ENCODE results near the gene JAZF1.

JAZF1 gene

GRCh38 chr7:27969346-27969745 is 211.2 kb downstream of the JAZF1 start:
- Histone ChIP-seq H3K27ac (no peak overlapping the region), H3K36me3 (replicated peaks) (no peaks in the 10 kb centered on the region), H3K27me3 (replicated peaks) (no peaks in the 10 kb centered on the region), H3K4me3 (ENCODE audit: low read depth, low read length) (no peak overlapping the region)
- TF ChIP-seq, protein P1, sequence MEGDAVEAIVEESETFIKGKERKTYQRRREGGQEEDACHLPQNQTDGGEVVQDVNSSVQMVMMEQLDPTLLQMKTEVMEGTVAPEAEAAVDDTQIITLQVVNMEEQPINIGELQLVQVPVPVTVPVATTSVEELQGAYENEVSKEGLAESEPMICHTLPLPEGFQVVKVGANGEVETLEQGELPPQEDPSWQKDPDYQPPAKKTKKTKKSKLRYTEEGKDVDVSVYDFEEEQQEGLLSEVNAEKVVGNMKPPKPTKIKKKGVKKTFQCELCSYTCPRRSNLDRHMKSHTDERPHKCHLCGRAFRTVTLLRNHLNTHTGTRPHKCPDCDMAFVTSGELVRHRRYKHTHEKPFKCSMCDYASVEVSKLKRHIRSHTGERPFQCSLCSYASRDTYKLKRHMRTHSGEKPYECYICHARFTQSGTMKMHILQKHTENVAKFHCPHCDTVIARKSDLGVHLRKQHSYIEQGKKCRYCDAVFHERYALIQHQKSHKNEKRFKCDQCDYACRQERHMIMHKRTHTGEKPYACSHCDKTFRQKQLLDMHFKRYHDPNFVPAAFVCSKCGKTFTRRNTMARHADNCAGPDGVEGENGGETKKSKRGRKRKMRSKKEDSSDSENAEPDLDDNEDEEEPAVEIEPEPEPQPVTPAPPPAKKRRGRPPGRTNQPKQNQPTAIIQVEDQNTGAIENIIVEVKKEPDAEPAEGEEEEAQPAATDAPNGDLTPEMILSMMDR (IDR thresholded peaks at IDR 0.05; ENCODE audit: low read depth, low read length, missing control alignments): no peak
- in situ Hi-C loops (cut with HindIII; ENCODE audit: low pct_ligation_motif_present, low sequenced_read_pairs): no loop called here
- no peak for DNase-seq

DNA sequence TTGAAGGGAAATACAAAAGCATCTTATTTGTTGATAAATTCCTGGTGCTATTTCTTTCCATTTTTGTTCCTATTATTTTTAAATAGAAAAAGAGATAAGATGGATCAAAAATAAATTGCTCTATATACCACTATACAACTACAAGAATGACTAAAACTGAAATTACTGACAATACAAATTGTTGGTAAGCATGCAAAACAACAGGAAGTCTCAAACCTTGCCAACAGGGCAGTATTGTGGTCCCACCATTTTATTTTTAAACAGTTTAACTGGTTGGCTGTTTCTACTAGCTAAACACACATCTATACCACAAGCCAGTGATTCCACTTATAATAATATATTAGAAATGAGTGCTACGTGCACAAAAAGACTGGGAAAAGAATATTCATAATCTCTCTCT is 213.0 kb downstream of the JAZF1 start:
- in situ Hi-C loops (cut with HindIII; ENCODE audit: low pct_ligation_motif_present, low sequenced_read_pairs): no loop called here
- H3K4me3 ChIP-seq (ENCODE audit: low read depth, low read length): no peak overlapping the region
- DNase-seq: no peak
- TF ChIP-seq, protein P1 (IDR thresholded peaks at IDR 0.05; ENCODE audit: low read depth, low read length, missing control alignments): no peak
- H3K27ac ChIP-seq: no peak overlapping the region
- no peaks in the 10 kb centered on the region for H3K36me3 ChIP-seq (replicated peaks)
- H3K27me3 ChIP-seq (replicated peaks): no peaks in the 10 kb centered on the region

DNA sequence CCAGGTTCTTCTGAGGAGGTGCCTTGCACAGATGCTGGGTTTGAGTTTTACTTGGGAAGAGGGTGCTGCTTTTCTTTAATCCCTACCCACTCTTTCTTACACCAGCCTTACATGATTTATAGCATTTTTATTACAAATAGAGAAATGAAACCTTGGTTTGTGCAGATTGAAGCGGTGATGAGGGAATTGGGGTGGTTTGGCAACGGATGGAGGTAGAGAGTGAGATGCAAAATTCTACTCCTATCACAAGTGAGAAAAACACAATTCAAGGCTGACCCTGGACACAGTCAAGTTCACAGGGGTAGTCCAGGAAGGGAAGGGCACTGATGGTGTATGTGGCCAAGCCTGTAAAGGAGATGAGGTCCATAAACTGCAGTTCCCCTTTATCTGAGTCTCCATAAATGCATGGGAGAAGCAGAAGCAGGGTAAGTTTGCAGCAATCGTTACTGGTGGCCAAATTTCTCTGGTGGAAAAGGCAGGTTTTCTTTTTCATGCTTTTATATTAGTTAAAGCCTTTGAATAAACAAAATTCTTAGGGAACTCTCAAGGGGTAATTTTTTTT is 214.3 kb downstream of the JAZF1 start:
- in situ Hi-C loops (cut with HindIII; ENCODE audit: low pct_ligation_motif_present, low sequenced_read_pairs): no loop called here
- Histone ChIP-seq H3K36me3 (replicated peaks) (no peaks in the 10 kb centered on the region), H3K27ac (no peak overlapping the region), H3K27me3 (replicated peaks) (no peaks in the 10 kb centered on the region), H3K4me3 (ENCODE audit: low read depth, low read length) (no peak overlapping the region)
- TF ChIP-seq, protein P1 (IDR thresholded peaks at IDR 0.05; ENCODE audit: low read depth, low read length, missing control alignments): no peak
- DNase-seq: no peak

DNA sequence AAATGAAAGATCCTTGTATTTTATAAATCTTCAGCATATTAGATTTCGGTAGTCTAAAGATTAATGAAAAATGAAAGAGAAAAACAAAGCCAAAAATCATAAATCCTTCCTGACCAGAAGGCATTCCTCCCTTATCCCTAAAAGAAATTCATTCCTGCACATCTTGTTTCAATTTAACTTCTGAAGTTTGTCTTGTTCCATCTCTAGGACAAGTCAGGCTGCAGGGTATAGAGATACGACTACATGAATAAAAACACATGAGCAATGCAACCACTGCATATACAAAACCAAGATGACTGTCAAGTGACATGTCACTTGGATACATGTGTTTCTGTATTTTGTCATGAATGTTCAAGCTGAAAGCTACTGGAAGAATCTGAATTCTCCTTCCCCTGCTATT is 214.9 kb downstream of the JAZF1 start:
- no peak for DNase-seq
- Histone ChIP-seq H3K27me3 (replicated peaks) (no peaks in the 10 kb centered on the region), H3K27ac (no peak overlapping the region), H3K4me3 (ENCODE audit: low read depth, low read length) (no peak overlapping the region), H3K36me3 (replicated peaks) (no peaks in the 10 kb centered on the region)
- in situ Hi-C loops (cut with HindIII; ENCODE audit: low pct_ligation_motif_present, low sequenced_read_pairs): no loop called here
- TF ChIP-seq, protein P1 (IDR thresholded peaks at IDR 0.05; ENCODE audit: low read depth, low read length, missing control alignments): no peak

DNA sequence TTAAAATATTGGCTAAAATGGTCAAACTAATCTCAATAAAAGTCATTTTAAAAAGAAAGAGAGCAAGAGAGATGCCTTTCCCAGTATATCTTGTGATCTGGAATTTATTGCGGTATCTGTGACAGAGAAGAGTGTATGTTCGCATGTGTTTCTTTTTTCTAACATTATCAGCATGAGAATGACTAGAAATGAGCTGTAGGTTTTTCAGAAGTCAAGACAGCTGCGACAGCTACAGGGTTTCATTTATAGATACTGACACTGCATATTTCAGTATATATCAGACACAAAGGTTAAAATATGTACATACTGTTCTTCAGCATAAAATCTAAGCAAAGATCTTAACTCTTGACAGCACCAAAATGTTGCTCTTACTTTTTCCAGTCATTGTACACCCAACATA is 215.8 kb downstream of the JAZF1 start:
- no peaks in the 10 kb centered on the region for H3K27me3 ChIP-seq (replicated peaks)
- H3K36me3 ChIP-seq (replicated peaks): no peaks in the 10 kb centered on the region
- H3K27ac ChIP-seq: no peak overlapping the region
- no peak overlapping the region for H3K4me3 ChIP-seq (ENCODE audit: low read depth, low read length)
- in situ Hi-C loops (cut with HindIII; ENCODE audit: low pct_ligation_motif_present, low sequenced_read_pairs): no loop called here
- TF ChIP-seq, protein P1 (IDR thresholded peaks at IDR 0.05; ENCODE audit: low read depth, low read length, missing control alignments): no peak
- DNase-seq: no peak

DNA sequence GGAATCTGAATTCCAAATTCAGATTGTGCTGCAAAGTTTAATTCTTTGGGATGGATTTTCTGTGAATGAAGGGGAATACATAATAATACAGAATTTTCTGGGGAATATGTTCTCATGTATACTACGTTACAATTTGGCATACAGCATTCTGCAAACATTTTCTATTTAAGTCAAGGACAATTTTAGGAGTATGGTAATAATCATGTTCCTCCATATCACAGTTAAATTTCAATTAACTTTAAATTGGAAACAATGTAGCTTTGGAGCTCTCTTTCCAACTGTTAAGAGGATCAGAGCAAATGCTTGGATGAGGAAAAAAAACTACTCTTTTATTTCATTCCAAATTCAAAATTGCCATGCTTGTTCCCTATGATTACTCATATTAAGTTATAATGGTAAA is 217.5 kb downstream of the JAZF1 start:
- Histone ChIP-seq H3K4me3 (ENCODE audit: low read depth, low read length) (no peak overlapping the region), H3K27ac (no peak overlapping the region), H3K27me3 (replicated peaks) (no peaks in the 10 kb centered on the region), H3K36me3 (replicated peaks) (no peaks in the 10 kb centered on the region)
- in situ Hi-C loops (cut with HindIII; ENCODE audit: low pct_ligation_motif_present, low sequenced_read_pairs): no loop called here
- no peak for DNase-seq
- TF ChIP-seq, protein P1 (IDR thresholded peaks at IDR 0.05; ENCODE audit: low read depth, low read length, missing control alignments): no peak

Data from brain microvascular endothelial cell (primary cell).